Measurements from ENCODE around the gene UBE2I. TPM values are rescaled to one million over a fixed set of nuclear protein-coding genes. Genes with fewer than 3 reads are reported as not detected.
"Not testable (repeated sequence)": the region's sequence is repeated elsewhere in the genome, so short reads cannot be mapped to it uniquely, and the experiment has no call there.

The UBE2I gene
- total RNA-seq, 4 donors from 2014 or later: 72.0 to 165 (median 107) TPM

DNA sequence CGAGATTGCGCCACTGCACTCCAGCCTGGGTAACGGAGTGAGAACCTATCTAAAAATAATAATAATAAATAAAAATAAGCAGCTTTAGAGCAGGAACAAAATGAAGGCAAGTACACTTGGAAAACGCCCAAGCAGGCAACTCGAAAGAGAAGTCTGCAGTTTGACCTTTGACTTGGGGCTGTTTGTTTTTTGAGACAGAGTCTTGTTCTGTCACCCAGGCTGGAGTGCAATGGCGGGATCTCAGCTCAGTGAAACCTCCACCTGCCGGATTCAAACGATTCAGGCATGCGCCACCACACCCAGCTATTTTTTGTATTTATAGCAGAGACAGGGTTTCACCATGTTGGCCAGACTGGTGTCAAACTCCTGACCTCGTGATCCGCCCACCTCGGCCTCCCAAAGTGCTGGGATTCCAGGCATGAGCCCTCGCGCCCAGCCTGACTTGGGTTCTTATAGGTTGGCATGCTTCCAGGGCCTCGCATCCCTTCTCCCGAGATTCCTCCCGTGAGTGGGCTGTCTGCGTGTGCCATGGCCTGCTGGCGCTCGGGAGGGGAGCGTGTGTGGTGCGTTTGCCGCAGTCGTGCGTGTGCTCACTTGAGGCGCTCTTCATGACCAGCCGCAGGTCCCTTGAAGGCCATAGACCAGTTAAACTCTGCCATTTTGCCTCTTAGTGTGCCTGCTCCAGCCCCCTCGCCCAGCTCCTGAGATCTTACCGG lies 18.4 kb upstream of the UBE2I start:
- H3K4me1 ChIP-seq: peaks cover 10% of the 10 kb centered on the region
- no peaks in the 10 kb centered on the region for H3K9me3 ChIP-seq
- peaks cover 84% of the 10 kb centered on the region for H3K27me3 ChIP-seq
- WGBS: 39% methylated on average over 19 of the region's 29 CpGs
- no peak overlapping the region for H3K27ac ChIP-seq
- no peaks in the 10 kb centered on the region for H3K36me3 ChIP-seq
- H3K4me3 ChIP-seq: no peak overlapping the region
- TF ChIP-seq EP300 (IDR thresholded peaks at IDR 0.05): no peak
- TF ChIP-seq POLR2AphosphoS5 (IDR thresholded peaks at IDR 0.05): no peak
- TF ChIP-seq, protein P1, sequence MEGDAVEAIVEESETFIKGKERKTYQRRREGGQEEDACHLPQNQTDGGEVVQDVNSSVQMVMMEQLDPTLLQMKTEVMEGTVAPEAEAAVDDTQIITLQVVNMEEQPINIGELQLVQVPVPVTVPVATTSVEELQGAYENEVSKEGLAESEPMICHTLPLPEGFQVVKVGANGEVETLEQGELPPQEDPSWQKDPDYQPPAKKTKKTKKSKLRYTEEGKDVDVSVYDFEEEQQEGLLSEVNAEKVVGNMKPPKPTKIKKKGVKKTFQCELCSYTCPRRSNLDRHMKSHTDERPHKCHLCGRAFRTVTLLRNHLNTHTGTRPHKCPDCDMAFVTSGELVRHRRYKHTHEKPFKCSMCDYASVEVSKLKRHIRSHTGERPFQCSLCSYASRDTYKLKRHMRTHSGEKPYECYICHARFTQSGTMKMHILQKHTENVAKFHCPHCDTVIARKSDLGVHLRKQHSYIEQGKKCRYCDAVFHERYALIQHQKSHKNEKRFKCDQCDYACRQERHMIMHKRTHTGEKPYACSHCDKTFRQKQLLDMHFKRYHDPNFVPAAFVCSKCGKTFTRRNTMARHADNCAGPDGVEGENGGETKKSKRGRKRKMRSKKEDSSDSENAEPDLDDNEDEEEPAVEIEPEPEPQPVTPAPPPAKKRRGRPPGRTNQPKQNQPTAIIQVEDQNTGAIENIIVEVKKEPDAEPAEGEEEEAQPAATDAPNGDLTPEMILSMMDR (IDR thresholded peaks at IDR 0.05): no peak
- TF ChIP-seq POLR2A (IDR thresholded peaks at IDR 0.05): no peak
- no peak for DNase-seq (ENCODE audit: low spot score in 2 of 2)

DNA sequence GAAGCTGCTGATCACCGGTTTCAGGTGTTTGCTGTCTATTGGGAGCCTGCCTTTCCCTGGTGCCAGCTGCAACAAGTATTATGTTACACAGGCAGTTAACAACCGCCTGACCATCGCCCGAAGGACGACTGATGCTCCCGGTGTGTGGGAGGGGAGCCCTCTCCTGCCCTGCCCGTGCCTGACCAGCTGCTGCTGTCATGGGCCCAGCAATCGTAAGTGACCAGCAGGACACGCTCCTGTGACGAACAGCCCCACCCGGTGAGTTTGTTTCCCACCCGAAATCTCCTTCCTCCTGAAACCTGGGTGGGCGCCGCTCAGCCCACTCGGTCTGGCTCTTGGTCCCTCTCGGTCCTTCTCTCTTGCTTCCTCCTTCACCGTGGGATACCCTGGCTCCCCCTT lies 17.9 kb upstream of the UBE2I start:
- no peak for DNase-seq (ENCODE audit: low spot score in 2 of 2)
- Histone ChIP-seq H3K36me3 (no peaks in the 10 kb centered on the region), H3K9me3 (no peaks in the 10 kb centered on the region), H3K4me3 (no peak overlapping the region), H3K27me3 (peaks cover 80% of the 10 kb centered on the region), H3K27ac (no peak overlapping the region), H3K4me1 (peaks cover 10% of the 10 kb centered on the region)
- TF ChIP-seq, protein P1 (IDR thresholded peaks at IDR 0.05): no peak
- TF ChIP-seq EP300 (IDR thresholded peaks at IDR 0.05) (no peak), POLR2A (IDR thresholded peaks at IDR 0.05) (no peak), POLR2AphosphoS5 (IDR thresholded peaks at IDR 0.05) (no peak)
- 55% methylated on average over 14 of the region's 17 CpGs for WGBS

DNA sequence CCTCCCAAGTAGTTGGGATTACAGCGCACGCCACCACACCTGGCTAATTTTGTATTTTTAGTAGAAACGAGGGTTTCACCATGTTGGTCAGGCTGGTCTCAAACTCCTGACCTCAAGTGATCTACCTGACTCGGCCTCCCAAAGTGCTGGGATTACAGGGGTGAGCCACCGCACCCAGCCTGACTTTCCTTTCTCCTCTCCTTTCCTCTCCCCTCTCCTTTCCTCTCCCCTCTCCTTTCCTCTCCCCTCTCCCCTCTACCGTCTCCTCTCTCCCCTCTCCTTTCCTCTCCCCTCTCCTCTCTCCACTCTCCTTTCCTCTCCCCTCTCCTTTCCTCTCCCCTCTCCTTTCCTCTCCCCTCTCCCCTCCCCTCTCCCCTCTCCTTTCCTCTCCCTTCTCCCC lies 17.2 kb upstream of the UBE2I start:
- Histone ChIP-seq H3K4me1 (peaks cover 10% of the 10 kb centered on the region), H3K27me3 (peaks cover 77% of the 10 kb centered on the region)
- H3K4me3 ChIP-seq; DNase-seq (ENCODE audit: low spot score in 2 of 2); H3K27ac ChIP-seq; H3K36me3 ChIP-seq; H3K9me3 ChIP-seq: not testable (repeated sequence)
- WGBS: 80% methylated on average over 6 of the region's 6 CpGs

DNA sequence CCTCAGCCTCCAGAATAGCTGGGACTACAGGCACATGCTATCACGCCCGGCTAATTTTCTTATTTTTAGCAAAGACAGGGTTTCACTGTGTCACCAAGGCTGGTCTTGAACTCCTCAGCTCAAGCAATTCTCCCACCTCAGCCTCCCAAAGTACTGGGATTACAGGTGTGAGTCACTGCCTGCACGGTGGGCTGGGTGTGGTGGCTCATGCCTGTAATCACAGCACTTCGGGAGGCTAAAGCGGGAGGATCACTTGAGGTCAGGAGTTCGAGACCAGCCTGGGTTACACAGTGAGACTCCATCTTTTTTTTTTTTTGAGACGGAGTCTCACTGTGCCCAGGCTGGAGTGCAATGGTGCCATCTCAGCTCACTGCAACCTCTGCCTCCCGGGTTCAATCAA lies 16.6 kb upstream of the UBE2I start:
- not testable (repeated sequence) for H3K4me3 ChIP-seq; DNase-seq (ENCODE audit: low spot score in 2 of 2); H3K27ac ChIP-seq; H3K36me3 ChIP-seq; H3K9me3 ChIP-seq; H3K4me1 ChIP-seq
- 83% methylated on average over 8 of the region's 8 CpGs for WGBS
- peaks cover 76% of the 10 kb centered on the region for H3K27me3 ChIP-seq

DNA sequence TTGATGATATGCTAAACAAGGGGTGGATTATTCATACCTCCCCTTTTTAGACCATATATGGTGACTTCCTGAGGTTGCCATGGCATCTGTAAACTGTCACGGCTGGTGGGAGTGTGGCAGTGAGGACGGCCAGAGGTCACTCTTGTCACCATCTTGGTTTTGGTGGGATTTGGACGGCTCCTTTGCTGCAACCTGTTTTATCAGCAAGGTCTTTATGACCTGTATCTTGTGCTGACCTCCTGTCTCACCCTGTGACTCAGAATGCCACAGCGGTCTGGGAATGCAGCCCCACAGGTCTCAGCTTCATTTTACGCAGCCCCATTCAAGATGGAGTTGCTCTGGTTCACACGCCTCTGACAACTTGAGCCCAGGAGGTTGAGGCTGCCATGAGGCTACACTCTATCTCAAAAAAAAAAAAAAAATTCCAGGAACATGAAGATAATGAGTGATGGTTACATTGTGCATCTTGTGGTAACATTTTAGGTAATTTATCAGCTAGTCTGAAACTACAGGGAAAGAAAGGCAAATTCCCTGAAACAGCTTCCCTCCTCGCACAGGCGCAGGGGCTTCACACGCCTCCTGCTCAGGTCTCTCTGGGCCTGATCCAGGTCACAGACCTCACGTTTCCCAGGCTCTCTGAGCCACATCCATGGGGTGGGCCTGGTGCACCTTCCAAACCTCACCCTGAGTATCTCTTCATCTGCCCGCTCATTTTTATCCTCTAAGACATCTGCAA lies 15.3 kb upstream of the UBE2I start:
- DNase-seq (ENCODE audit: low spot score in 2 of 2): no peak
- no peak overlapping the region for H3K4me3 ChIP-seq
- TF ChIP-seq POLR2A (IDR thresholded peaks at IDR 0.05) (no peak), POLR2AphosphoS5 (IDR thresholded peaks at IDR 0.05) (no peak), EP300 (IDR thresholded peaks at IDR 0.05) (no peak)
- TF ChIP-seq, protein P1 (IDR thresholded peaks at IDR 0.05): no peak
- no peaks in the 10 kb centered on the region for H3K36me3 ChIP-seq
- peaks cover 75% of the 10 kb centered on the region for H3K27me3 ChIP-seq
- WGBS: 74% methylated on average over 11 of the region's 11 CpGs
- H3K27ac ChIP-seq: no peak overlapping the region
- no peaks in the 10 kb centered on the region for H3K9me3 ChIP-seq
- peaks cover 6% of the 10 kb centered on the region for H3K4me1 ChIP-seq

DNA sequence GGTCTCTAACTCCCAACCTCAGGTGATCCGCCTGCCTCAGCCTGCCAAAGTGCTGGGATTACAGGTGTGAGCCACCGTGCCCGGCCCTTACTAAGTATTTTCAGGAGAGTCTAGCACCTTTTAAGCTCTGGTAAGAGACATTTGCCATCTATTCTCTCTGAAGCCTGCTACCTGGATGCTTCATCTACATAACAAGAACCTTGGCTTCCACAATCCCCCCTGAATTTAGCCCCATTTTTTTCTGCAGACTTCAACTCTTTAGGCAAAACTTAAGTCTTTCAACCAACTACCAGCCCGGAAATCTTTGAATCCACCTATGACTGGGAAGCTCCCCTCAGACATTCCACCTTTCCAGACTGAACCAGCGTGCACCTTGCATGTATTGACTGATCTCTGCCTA lies 14.0 kb upstream of the UBE2I start:
- Histone ChIP-seq H3K4me1 (peaks cover 3% of the 10 kb centered on the region), H3K27me3 (peaks cover 75% of the 10 kb centered on the region), H3K27ac (no peak overlapping the region), H3K4me3 (no peak overlapping the region), H3K9me3 (no peaks in the 10 kb centered on the region), H3K36me3 (no peaks in the 10 kb centered on the region)
- 37% methylated on average over 5 of the region's 5 CpGs for WGBS
- no peak for DNase-seq (ENCODE audit: low spot score in 2 of 2)
- TF ChIP-seq POLR2A (IDR thresholded peaks at IDR 0.05): no peak
- TF ChIP-seq POLR2AphosphoS5 (IDR thresholded peaks at IDR 0.05): no peak
- no peak for TF ChIP-seq EP300 (IDR thresholded peaks at IDR 0.05)
- TF ChIP-seq, protein P1 (IDR thresholded peaks at IDR 0.05): no peak

DNA sequence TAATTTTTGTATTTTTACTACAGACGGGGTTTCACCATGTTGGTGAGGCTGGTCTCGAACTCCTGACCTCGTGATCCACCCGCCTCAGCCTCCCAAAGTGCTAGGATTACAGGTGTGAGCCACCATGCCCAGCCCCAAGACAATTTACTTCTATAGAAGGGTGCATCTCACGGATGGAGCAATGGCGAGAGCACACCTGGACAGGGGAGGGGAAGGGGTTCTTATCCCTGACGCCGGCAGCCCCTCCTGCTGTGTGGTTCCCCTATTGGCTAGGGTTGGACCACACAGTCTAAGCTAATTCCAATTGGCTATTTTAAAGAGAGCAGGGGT lies 12.8 kb upstream of the UBE2I start:
- WGBS: 69% methylated on average over 5 of the region's 8 CpGs
- peaks cover 73% of the 10 kb centered on the region for H3K27me3 ChIP-seq
- H3K4me1 ChIP-seq: peaks cover 11% of the 10 kb centered on the region
- not testable (repeated sequence) for DNase-seq (ENCODE audit: low spot score in 2 of 2); H3K9me3 ChIP-seq; H3K36me3 ChIP-seq; H3K4me3 ChIP-seq; H3K27ac ChIP-seq
